B cell (primary cell): ENCODE measurements around the gene PCTP. TPM values are rescaled to one million over a fixed set of nuclear protein-coding genes. Genes with fewer than 3 reads are reported as not detected.

Experiments used
- ATAC-seq: fragments of 200-7000 bp; cut with Tn5 transposase; one replicate; pipeline ENCODE4 v1.10.0; 2021; ENCODE audit warnings: low read depth, mild to moderate bottlenecking, moderate number of reproducible peaks, moderate library complexity
- CTCF ChIA-PET: fragments of 350-600 bp; sonication (Branson Sonifier 250); formaldehyde crosslinking; loops from one replicate; lab custom pipeline; 2021; ENCODE audit warnings: antibody characterized with exemption, inconsistent platforms; lab: Charles Lee
- POLR2A ChIA-PET: fragments of 350-600 bp; sonication (Branson Sonifier 250); formaldehyde crosslinking; loops from one replicate; lab custom pipeline; 2021; ENCODE audit warnings: antibody characterized with exemption; lab: Charles Lee
- DNase-seq: peaks from one replicate; pipeline ENCODE4 v3.0.0; 2013
- H2AFZ ChIP-seq: 2 replicates; pipeline ENCODE4 v1.6.1; 2012; ENCODE audit warnings: mild to moderate bottlenecking, low read depth, low read length; ENCODE audit not compliant: insufficient read depth, poor library complexity, severe bottlenecking
- H3K27ac ChIP-seq, 2 donors: 1 replicate in 1 of 2; 2 replicates in 1 of 2; pipeline ENCODE4 v1.5.1; 2012 to 2013; ENCODE audit warnings: low read length in 2 of 2, mild to moderate bottlenecking in 2 of 2, moderate library complexity in 1 of 2
- H3K27me3 ChIP-seq, 4 experiments: fragments of 200-600 bp in 1 of 4; sonication (generic) in 1 of 4; replicated peaks in 1 of 4; 1 replicate in 2 of 4; 2 replicates in 2 of 4; pipeline versions ENCODE4 v1.6.1 to v1.7.0; 2013 to 2016; ENCODE audit warnings: low read length in 3 of 4, mild to moderate bottlenecking in 2 of 4, mixed read lengths in 1 of 4, moderate library complexity in 1 of 4; ENCODE audit not compliant: insufficient read depth in 4 of 4, control insufficient read depth in 3 of 4; ENCODE audit errors: control extremely low read depth in 1 of 4
- H3K36me3 ChIP-seq, 2 experiments: replicated peaks in 1 of 2; 1 replicate in 1 of 2; 2 replicates in 1 of 2; pipeline versions ENCODE4 v1.6.1 to v1.7.1; 2013; ENCODE audit warnings: low read length in 1 of 2; ENCODE audit not compliant: insufficient read depth in 2 of 2, control insufficient read depth in 1 of 2; ENCODE audit errors: control extremely low read depth in 1 of 2, extremely low read depth in 1 of 2
- H3K4me1 ChIP-seq, 2 donors: fragments of 200-600 bp in 1 of 2; sonication (generic) in 1 of 2; 1 replicate in 1 of 2; 2 replicates in 1 of 2; pipeline versions ENCODE4 v1.5.1 to v1.6.1; 2013 to 2017; ENCODE audit warnings: low read length in 2 of 2; ENCODE audit not compliant: control insufficient read depth in 2 of 2, insufficient read depth in 2 of 2
- H3K4me2 ChIP-seq: replicated peaks from 2 replicates; pipeline ENCODE3; 2012; ENCODE audit warnings: mild to moderate bottlenecking, low read depth, low read length; ENCODE audit not compliant: poor library complexity, severe bottlenecking
- H3K4me3 ChIP-seq, 5 experiments: fragments of 200-600 bp in 1 of 5; sonication (generic) in 1 of 5; 1 replicate in 3 of 5; 2 replicates in 2 of 5; pipeline versions ENCODE4 v1.5.1 to v1.7.0; 2011 to 2016; ENCODE audit warnings: low read length in 4 of 5, mild to moderate bottlenecking in 4 of 5, low read depth in 2 of 5, control low read depth in 1 of 5, moderate library complexity in 1 of 5; ENCODE audit not compliant: insufficient read depth in 1 of 5; ENCODE audit errors: control extremely low read depth in 1 of 5, extremely low read depth in 1 of 5
- H3K79me2 ChIP-seq: fragments of 200-600 bp; sonication (generic); one replicate; pipeline ENCODE4 v1.6.0; 2016; ENCODE audit warnings: low read length; ENCODE audit not compliant: control insufficient read depth, insufficient read depth
- H3K9ac ChIP-seq: fragments of 200-600 bp; sonication (generic); 2 replicates; pipeline ENCODE4 v1.6.1; 2017; ENCODE audit warnings: mild to moderate bottlenecking, low read length, moderate library complexity
- H3K9me3 ChIP-seq, 3 donors: one replicate each; pipeline versions ENCODE4 v1.6.1 to v1.7.1; 2013; ENCODE audit warnings: low read length in 2 of 3; ENCODE audit not compliant: control insufficient read depth in 2 of 3, insufficient read depth in 1 of 3; ENCODE audit errors: control extremely low read depth in 1 of 3
- H4K20me1 ChIP-seq: 2 replicates; pipeline ENCODE4 v1.6.0; 2012; ENCODE audit warnings: mild to moderate bottlenecking, low read length; ENCODE audit not compliant: insufficient read depth, control insufficient read depth, poor library complexity, severe bottlenecking
- H3K27ac Mint-ChIP-seq: one replicate; pipeline ENCODE4 v1.8.0; 2021; ENCODE audit warnings: mixed read lengths
- H3K27me3 Mint-ChIP-seq: one replicate; pipeline ENCODE4 v1.8.0; 2021; ENCODE audit warnings: mixed read lengths
- H3K4me1 Mint-ChIP-seq: one replicate; pipeline ENCODE4 v1.8.0; 2021; ENCODE audit warnings: mixed read lengths
- H3K4me3 Mint-ChIP-seq: one replicate; pipeline ENCODE4 v1.8.0; 2021; ENCODE audit warnings: mixed read lengths
- H3K9me3 Mint-ChIP-seq: one replicate; pipeline ENCODE4 v1.8.0; 2022; ENCODE audit warnings: mixed read lengths; ENCODE audit not compliant: insufficient read depth
- CTCF ChIP-seq: fragments of 200-600 bp; IDR thresholded peaks from one replicate; pipeline ENCODE4 v1.8.0; 2022; ENCODE audit warnings: antibody characterized with exemption, mild to moderate bottlenecking
- EZH2 ChIP-seq: IDR thresholded peaks from 2 replicates; pipeline ENCODE4 v1.6.1; 2012; ENCODE audit warnings: borderline replicate concordance, low read depth, mild to moderate bottlenecking, moderate library complexity, low read length; ENCODE audit not compliant: insufficient read depth, poor library complexity, severe bottlenecking
- WGBS: methylation state at CpG from one replicate; pipeline ENCODE4 v1.1.5; 2013; ENCODE audit warnings: missing lambda C conversion rate; ENCODE audit not compliant: insufficient coverage; 5-methylcytosine and 5-hydroxymethylcytosine counted together
- intact Hi-C: fragments of 100-400 bp; cut with micrococcal nuclease; formaldehyde crosslinking; loops from one replicate; pipeline ENCODE4 v1.10.0; 2022
- polyA plus RNA-seq: library from polyadenylated mRNA; depleted of rRNA; stranded (reverse); fragments of >200 nt; gene quantifications from 2 replicates; pipeline ENCODE4 v1.2.3, GENCODE V29; 2012
- total RNA-seq, 2 donors: library from RNA; stranded (reverse); fragments of 120-200 nt in 1 of 2; gene quantifications; 1 replicate in 1 of 2; 2 replicates in 1 of 2; pipeline versions ENCODE4 v1.2.3 to v1.2.4, GENCODE V29; 2013 to 2022

The PCTP gene
- total and polyA plus RNA-seq, 2 donors (not counting 1 experiment from before 2014, with no cell fraction given) = 3.2 to 9.0 TPM

GRCh38 chr17:55784666-55785065, 33.8 kb downstream of the PCTP start:
- Mint-ChIP-seq H3K4me3 (no peak overlapping the region), H3K4me1 (no peaks in the 10 kb centered on the region), H3K27me3 (peaks cover 8% of the 10 kb centered on the region), H3K9me3 (no peaks in the 10 kb centered on the region), H3K27ac (no peak overlapping the region)
- no peaks in the 10 kb centered on the region for H3K36me3 ChIP-seq
- ChIA-PET CTCF (no interaction called here), POLR2A (no interaction called here)
- intact Hi-C loops = no loop called here
- H3K79me2 ChIP-seq = no peaks in the 10 kb centered on the region
- no peaks in the 10 kb centered on the region for H3K27me3 ChIP-seq
- no peak overlapping the region for H3K27ac ChIP-seq
- no peak overlapping the region for H3K4me2 ChIP-seq
- TF ChIP-seq CTCF (no peak), EZH2 (no peak)
- no peak overlapping the region for H3K9ac ChIP-seq
- no peaks in the 10 kb centered on the region for H4K20me1 ChIP-seq
- no peaks in the 10 kb centered on the region for H3K4me1 ChIP-seq
- DNase-seq (no peak), ATAC-seq (no peak)
- WGBS = 80% methylated on average over 1 of the region's 2 CpGs
- H3K4me3 ChIP-seq = no peak overlapping the region
- H3K9me3 ChIP-seq = no peaks in the 10 kb centered on the region
- no peak overlapping the region for H2AFZ ChIP-seq

- no peak overlapping the region for H3K4me3 ChIP-seq
- no peaks in the 10 kb centered on the region for H3K79me2 ChIP-seq
- no peaks in the 10 kb centered on the region for H3K36me3 ChIP-seq
- peaks cover 8% of the 10 kb centered on the region for H3K27me3 Mint-ChIP-seq
- no peak overlapping the region for H3K27ac ChIP-seq
- H3K4me1 ChIP-seq = no peaks in the 10 kb centered on the region
- H3K9me3 ChIP-seq = no peaks in the 10 kb centered on the region
- H3K9me3 Mint-ChIP-seq = no peaks in the 10 kb centered on the region
- intact Hi-C loops = no loop called here
- no peak for TF ChIP-seq CTCF
- no peak for TF ChIP-seq EZH2
- ATAC-seq (no peak), DNase-seq (no peak)
- H3K9ac ChIP-seq = no peak overlapping the region
- H3K27me3 ChIP-seq = no peaks in the 10 kb centered on the region
- CTCF ChIA-PET = no interaction called here
- no peak overlapping the region for H3K27ac Mint-ChIP-seq
- H3K4me3 Mint-ChIP-seq = no peak overlapping the region
- WGBS = no CpG with 5 or more reads among the region's 1 CpG
- H3K4me1 Mint-ChIP-seq = no peaks in the 10 kb centered on the region
- no peak overlapping the region for H3K4me2 ChIP-seq
- H2AFZ ChIP-seq = no peak overlapping the region
- POLR2A ChIA-PET = no interaction called here
- no peaks in the 10 kb centered on the region for H4K20me1 ChIP-seq
Measured at GRCh38 chr17:55785181-55785580, 34.3 kb downstream of the PCTP start.
